ENCODE measurements around the gene AIF1.

AIF1 gene

DNA sequence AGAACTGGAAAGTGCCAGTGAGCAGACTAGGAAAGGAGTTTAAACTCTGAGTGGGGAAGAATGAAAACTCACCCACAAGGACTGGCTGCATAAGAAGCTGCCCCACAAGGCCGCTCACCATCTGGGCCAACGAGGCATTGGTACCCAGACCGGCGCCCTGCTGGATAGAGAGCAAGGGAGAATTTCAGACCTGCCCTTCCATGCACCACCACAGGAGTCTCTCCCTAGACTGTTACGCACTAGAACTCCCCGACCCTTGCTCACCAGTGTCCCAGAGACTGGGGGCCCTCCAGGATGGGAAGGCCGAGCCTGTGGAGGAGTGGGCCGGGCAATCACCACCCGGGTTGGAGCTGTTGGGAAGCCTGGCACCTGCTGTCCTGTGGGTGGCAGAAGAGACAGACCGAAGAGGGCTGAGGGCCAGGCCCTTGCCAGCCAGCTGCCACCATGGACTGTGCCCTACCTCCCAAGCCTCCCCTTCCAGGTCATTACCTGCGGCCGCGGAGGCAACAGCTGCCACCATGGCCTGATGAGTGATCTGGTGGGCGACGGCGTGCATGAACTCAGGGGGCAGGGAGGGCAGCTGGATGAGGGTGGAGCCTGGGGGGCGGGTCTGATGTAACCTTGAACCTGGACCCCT lies 28.9 kb downstream of the AIF1 start:
- DNase-seq, result no peak

DNA sequence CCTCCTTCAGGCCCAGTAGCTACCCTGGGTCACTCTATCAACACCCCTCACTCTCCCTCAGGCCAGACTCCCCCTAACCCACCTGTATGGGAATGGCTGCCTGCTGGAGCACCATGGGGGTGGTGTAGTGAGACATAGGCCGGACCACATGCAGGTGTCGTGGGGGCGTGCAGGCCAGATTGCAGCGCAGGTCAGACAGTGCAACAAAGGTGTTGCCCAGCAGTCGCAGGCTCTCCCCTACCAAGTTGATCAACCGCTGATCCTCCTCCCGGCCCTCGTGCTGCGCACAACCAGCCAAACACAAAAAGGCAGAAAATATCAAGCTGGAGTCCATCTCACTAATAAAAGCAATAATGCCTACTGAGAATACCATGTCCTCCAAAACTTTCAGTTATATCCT lies 30.3 kb downstream of the AIF1 start:
- DNase-seq, result no peak

- no peak for DNase-seq
These were observed 36.7 kb downstream of the AIF1 start for GRCh38 chr6:31651602-31652191.

DNA sequence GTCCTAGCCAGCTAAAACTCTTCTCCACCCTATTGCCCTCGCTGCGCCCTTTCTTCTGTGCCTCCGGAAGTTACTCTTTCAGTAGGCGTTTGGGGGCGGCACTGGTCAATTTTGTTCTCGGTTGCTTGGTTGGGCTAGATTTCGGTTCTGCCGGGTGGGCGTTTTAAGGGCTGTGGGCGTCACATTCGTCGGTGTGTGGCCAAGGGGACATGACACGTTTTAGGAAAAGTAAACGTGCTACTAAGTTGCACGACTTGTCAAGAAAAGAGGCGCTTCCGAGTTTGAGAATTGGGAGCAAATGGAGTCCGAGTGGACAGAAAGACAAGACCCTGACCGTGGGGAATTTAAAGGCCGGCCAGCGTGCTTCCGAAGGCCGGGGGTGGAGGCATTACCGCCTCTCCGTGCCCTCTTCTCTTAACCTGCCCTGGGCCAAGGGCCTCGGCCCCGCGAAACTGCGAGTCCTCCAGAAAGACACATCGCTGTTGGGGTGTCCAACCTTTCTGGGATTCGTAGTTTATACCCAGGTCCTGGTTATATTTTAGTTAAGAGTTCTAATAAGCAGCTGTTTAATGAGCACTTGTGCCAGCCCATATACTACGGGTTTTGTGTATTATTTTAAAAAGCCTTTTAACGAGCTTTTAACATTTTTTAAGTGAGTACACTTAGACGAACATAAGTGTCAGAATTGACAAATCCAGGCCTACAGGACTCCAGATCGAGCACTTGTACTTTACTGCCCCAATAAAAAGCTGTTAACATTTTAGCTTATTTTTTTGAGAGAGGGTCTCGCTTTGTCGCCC lies 38.1 kb downstream of the AIF1 start:
- DNase-seq, result peak; percentile 80

- DNase-seq, result no peak
These were observed 39.7 kb downstream of the AIF1 start for GRCh38 chr6:31654574-31655348.

DNA sequence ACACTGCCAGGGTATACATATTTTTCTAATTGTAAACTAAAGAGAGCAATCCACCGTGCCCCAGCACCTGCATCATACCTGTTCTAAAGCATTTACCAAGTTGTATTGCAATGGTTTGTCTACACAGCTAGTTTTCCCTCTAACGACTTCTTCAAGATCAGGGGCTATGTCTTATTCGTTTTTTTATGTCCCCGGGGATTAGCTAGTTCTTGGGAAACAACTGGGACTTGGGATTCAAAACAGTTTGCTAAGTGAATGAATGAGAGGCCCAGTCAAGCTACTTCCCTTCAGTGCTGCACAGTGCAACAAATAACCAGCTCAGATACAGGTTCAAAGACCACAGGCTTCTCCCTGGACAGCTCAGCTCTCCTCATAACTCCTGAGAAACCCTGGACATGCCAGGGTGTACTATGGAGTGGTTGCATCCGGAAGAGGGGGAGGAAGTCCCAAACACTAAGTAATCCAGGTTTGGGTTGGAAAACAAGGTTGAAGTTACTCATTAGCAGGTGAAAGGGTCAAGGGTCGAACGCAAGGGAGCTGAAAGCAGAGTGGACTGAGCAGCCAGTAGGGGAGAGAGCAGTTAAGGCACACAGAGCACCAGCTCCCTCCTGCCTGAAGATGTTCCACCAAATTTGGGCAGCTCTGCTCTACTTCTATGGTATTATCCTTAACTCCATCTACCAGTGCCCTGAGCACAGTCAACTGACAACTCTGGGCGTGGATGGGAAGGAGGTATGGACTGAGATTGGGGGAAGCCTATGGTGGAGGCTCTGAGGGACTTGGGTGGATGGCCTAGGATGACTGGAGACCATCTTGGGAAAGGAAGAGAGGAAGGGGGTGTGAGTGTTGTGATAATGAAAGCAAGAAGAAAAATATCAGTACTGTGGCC lies 40.6 kb downstream of the AIF1 start, which contains the start of gene APOM:
Gene APOM (plus strand): TSS at position 546 of the 889 bp plus-strand sequence. CDS start 73 bp downstream, at position 619.
- DNase-seq, result no peak

DNA sequence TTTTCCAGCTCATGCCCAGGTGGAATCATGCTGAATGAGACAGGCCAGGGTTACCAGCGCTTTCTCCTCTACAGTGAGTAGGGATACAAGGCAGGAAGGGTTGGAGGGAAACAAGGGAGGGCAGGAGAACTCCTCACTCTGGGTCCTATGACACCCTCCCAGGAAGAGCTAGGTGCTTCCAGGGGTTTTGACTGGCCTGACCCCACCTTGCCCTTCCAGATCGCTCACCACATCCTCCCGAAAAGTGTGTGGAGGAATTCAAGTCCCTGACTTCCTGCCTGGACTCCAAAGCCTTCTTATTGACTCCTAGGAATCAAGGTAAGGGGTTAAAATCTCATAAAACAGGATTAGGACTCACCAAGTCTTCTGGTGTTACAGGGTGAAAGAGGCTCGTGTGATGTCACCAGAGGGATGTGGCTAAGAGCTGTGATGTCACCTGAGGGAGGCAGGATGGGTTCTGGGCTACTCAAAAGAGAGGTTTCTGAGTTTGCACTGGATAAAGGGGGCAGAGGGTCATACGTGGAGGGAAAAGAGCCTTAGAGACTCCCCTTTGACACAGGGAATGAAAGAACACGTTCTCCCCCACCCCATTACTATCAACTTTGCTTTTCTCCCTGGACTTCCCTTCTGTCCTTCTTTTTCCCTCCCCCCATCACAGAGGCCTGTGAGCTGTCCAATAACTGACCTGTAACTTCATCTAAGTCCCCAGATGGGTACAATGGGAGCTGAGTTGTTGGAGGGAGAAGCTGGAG lies 42.5 kb downstream of the AIF1 start:
- no peak for DNase-seq

- no peak for DNase-seq
These were observed 43.2 kb downstream of the AIF1 start for GRCh38 chr6:31658158-31658688.

DNA sequence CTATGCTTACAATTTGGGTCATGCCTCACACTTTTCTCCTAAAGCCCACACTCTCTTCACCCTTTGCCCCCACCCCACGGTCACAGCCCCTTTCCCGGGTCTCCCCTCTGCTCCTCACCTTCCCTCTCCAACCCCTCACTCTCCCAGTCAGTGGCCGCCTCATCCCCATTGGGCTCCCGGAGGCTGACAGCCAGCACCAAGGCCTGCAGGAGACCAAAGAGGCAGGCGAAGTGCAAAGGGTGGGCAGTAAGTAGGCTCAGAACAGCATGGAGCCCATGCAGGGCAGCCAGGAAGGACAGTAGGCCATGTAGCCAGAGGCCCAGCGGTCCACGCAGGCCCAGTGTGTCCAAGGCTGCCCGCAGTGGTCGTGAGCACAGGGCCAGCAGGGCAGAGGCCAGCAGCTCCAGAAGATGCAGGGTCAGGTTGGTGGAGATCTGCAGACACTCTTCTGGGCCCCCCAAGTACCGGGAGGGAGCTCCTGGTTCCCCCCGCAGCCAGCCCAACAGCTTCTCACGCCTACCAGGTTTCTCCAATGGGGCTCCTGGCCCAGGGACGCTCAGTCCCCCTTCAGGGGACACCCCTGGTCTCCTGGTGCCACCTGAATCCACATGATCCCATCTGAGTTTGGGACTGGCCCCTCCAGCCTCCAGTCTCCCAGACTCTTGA lies 44.1 kb downstream of the AIF1 start:
- no peak for DNase-seq

GRCh38 chr6:31659649-31660380 lies 44.8 kb downstream of the AIF1 start:
- DNase-seq, result no peak

- peak; percentile 68 for DNase-seq
These were observed 45.6 kb downstream of the AIF1 start, which contains the start of gene C6orf47 for GRCh38 chr6:31660381-31661261. Gene C6orf47, minus strand, starts transcription at chr6:31660778. Its CDS starts 831 bp downstream, at chr6:31659947.

DNA sequence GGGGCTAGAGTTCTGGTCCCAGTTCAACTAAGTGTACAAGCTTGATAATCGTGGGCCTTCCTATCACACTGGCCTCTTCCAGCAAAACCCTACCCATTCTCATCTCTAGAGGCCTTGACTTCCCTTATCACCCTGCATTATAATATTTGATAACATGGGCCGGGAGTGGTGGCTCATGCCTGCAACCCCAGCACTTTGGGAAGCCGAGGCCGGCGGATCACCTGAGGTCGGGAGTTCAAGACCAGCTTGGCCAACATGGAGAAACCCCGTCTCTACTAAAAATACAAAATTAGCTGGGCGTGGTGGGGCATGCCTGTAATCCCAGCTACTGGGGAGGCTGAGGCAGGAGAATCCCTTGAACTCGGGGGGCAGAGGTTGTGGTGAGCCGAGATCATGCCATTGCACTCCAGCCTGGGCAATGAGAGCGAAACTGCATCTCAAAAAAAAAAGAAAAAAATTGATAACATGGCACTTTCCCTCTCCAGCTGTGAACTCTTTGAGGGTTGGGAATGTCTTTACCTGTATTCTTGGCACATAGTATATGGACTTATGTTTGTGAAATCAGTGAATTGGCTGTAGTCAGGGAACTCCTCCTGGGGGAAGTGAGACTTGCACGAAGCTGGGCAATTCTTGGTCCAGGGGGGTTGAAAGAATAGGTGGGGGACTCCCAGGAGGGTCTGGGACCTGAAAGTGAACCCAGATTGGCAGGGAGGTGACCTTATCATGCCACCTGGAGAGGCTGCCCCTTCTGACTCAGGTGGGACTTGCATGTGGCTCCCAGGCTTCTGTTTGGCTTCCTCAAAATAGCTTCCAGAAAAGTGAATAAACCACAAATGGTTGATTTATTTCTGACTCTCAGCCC lies 46.5 kb downstream of the AIF1 start:
- DNase-seq, result no peak

- no peak for DNase-seq
These were observed 47.2 kb downstream of the AIF1 start for GRCh38 chr6:31662124-31662723.

DNA sequence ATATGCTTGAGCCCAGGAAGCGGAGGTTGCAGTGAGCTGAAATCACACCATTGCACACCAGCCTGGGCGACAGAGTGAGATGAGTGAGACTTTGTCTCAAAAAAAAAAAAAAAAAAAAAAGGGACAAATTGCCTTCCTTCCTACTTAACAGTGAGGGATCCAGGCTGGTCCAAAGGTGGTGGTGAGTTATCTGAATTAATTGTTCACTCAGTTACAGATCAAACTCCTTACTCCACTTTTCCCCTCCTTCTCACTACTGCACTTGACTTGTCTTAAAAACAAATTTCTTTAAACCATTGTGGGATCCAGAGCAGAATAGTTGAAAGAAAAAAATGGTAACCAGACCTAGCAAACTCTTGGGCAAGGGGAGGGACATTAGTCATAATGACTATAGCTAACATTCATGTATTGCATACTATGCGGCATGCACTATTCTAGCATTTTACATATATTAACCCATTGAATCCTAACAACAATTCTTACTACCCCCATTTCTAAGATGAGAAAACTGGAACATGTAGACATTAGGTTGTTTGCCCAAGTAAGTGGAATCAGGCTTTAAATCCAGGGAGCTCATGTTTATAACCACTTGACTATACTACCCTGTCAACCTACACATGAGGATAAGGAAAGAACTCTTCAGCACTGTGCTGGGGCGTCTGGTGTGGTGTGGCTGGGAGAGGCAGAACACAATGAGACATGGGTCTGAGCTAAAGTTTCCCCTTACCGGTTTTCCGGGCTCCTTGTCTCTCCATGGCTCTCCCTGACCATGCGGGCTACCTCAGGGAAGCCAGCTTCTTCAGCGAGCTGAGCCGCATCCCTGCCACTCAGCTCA lies 48.3 kb downstream of the AIF1 start:
- DNase-seq, result no peak

DNA sequence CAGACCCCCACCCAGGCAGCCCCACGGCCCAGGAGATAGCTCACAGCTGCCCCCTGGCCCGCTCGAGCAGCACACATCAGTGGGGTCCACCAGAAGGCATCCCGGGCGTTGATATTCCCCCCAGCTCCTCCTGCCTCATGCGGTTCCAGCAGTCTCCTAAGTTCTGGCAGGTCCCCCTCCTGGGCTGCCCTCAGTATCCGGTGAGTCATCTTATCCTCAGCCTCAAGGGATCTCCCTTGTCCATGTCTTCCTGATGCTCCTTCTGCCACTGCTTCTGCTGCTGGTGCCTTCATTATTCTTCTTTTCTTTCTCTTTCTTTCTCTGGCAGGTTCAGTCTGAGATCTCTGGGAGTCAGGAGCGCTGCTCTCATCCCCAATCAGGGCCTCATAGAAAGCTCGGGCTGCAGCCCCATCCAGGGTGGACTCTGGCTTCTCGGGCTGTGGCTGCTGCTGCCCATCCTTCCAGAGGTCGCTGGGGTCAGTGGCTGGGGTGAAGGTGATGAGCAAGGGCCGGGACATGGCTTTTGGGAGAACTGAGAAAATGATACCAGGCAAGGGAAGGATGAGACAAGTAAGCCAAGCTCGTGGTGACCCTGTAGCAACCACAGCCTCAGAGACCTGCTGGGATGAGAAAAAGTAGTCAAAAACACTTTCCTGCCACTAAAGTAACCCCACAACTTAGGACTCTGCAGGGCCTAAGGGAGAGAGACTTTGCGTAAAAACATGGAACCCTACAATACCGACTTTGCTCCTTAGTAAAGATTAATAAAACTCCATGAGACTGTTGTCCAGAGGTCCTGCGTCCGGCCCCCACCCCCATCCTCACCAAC lies 49.1 kb downstream of the AIF1 start:
- no peak for DNase-seq

Data from effector CD4-positive, alpha-beta T cell (primary cell).